ENCODE measurements around the gene LTBP1.
"Not testable (repeated sequence)": the region's sequence is repeated elsewhere in the genome, so short reads cannot be mapped to it uniquely, and the experiment has no call there.

LTBP1 gene, protein sequence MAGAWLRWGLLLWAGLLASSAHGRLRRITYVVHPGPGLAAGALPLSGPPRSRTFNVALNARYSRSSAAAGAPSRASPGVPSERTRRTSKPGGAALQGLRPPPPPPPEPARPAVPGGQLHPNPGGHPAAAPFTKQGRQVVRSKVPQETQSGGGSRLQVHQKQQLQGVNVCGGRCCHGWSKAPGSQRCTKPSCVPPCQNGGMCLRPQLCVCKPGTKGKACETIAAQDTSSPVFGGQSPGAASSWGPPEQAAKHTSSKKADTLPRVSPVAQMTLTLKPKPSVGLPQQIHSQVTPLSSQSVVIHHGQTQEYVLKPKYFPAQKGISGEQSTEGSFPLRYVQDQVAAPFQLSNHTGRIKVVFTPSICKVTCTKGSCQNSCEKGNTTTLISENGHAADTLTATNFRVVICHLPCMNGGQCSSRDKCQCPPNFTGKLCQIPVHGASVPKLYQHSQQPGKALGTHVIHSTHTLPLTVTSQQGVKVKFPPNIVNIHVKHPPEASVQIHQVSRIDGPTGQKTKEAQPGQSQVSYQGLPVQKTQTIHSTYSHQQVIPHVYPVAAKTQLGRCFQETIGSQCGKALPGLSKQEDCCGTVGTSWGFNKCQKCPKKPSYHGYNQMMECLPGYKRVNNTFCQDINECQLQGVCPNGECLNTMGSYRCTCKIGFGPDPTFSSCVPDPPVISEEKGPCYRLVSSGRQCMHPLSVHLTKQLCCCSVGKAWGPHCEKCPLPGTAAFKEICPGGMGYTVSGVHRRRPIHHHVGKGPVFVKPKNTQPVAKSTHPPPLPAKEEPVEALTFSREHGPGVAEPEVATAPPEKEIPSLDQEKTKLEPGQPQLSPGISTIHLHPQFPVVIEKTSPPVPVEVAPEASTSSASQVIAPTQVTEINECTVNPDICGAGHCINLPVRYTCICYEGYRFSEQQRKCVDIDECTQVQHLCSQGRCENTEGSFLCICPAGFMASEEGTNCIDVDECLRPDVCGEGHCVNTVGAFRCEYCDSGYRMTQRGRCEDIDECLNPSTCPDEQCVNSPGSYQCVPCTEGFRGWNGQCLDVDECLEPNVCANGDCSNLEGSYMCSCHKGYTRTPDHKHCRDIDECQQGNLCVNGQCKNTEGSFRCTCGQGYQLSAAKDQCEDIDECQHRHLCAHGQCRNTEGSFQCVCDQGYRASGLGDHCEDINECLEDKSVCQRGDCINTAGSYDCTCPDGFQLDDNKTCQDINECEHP (N-terminal part only)

GRCh38 chr2:32946314-32947075 is at the start of gene LTBP1:
LTBP1 (plus strand) TSS chr2:32946953; CDS start chr2:32947325, 372 bp downstream.
- DNase-seq (ENCODE audit: low read depth in 2 of 2), result no peak

- DNase-seq (ENCODE audit: low read depth in 2 of 2), result no peak
These were observed 46.3 kb upstream of the LTBP1 start for GRCh38 chr2:32900246-32900973.

DNA sequence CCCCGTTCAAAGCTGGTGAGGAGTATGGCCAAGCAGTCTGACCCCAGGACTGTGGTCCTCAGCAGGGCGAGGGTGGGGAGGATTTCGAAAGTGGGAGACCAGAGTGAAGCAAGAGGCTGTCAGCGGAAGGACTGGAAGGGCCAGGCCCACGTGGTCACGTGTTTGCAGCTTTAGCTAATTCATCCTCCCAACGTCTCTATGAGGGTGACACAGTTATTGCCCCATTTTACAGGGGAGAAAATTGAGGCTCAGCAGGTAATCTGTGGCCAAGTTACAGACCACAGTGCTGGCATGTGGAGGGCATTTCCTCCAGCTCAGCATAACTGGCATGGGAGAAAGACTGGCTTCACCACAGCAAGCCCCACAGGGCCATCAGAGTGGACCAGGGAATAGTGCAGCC is 45.4 kb upstream of the LTBP1 start:
- DNase-seq (ENCODE audit: low read depth in 2 of 2), result no peak

DNA sequence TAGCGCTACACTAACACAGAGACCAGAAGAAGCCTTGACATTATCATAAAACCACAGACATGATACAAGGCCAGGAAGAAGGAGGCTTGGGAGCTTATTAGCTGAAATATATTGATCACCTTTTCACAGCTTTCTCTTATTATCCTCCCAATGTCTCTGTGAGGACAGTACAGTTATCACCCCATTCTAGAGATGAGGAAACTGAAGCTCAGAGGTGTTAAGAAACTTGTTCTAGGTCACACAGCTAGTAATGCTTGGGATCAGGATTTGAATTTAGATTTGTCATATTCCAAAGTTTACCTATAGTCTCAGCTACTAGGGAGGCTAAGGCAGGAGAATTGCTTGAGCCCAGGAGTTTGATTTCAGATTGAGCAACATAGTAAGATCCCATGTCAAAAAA is 44.6 kb upstream of the LTBP1 start:
- DNase-seq (ENCODE audit: low read depth in 2 of 2), result no peak

GRCh38 chr2:32902986-32903385 is 43.8 kb upstream of the LTBP1 start:
- no peak for DNase-seq (ENCODE audit: low read depth in 2 of 2)

- no peak for DNase-seq (ENCODE audit: low read depth in 2 of 2)
These were observed 42.7 kb upstream of the LTBP1 start for GRCh38 chr2:32904074-32904473.

GRCh38 chr2:32904751-32905150 is 42.0 kb upstream of the LTBP1 start:
- DNase-seq (ENCODE audit: low read depth in 2 of 2), result no peak

DNA sequence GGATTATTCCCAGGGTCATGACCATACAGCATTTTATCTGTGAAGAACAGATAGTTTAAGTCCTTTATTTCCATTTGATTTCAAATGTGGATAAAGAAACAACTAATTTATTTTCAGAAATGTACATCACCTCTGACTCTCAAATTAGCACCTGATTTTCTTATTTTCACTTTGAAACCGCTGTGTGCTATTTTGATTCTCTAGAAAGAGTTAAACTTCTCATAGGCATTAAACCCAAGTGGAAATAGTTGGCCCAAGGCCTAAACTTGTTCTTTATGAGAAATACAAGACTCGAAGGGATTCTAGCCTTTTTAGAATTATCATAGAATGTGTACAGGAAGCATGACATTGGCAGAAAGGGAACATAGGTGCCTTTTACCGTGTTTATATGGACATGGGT is 41.5 kb upstream of the LTBP1 start:
- no peak for DNase-seq (ENCODE audit: low read depth in 2 of 2)

GRCh38 chr2:32910883-32911598 is 35.7 kb upstream of the LTBP1 start:
- no peak for DNase-seq (ENCODE audit: low read depth in 2 of 2)

- DNase-seq (ENCODE audit: low read depth in 2 of 2), result no peak
These were observed 31.1 kb upstream of the LTBP1 start for GRCh38 chr2:32915694-32916093.

GRCh38 chr2:32918774-32919173 is 28.0 kb upstream of the LTBP1 start:
- DNase-seq (ENCODE audit: low read depth in 2 of 2), result no peak

- not testable (repeated sequence) for DNase-seq (ENCODE audit: low read depth in 2 of 2)
These were observed 26.9 kb upstream of the LTBP1 start for GRCh38 chr2:32919901-32920300.

- not testable (repeated sequence) for DNase-seq (ENCODE audit: low read depth in 2 of 2)
These were observed 25.3 kb upstream of the LTBP1 start for GRCh38 chr2:32921486-32921885.

GRCh38 chr2:32922501-32922900 is 24.3 kb upstream of the LTBP1 start:
- DNase-seq (ENCODE audit: low read depth in 2 of 2), result no peak

DNA sequence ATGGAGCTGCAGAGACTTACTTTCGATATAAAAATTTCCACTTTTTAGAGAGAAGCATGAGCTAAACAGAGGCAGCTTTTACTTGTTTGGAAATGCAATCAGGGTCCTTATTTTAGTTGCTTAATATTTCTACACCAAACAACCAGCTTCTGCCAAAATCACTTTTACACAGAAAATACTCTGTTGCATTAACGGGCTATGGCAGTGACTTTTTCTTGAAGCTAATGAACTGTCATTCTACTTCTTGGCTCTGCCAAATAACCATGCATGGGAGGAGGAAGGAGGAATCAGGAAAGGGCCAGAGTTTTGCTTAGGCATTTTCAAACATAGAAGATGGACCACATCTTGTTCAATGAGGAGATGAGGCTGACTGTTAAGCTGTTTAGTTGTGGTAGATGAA is 23.6 kb upstream of the LTBP1 start:
- DNase-seq (ENCODE audit: low read depth in 2 of 2), result no peak

- DNase-seq (ENCODE audit: low read depth in 2 of 2), result no peak
These were observed 21.4 kb upstream of the LTBP1 start for GRCh38 chr2:32925283-32925815.

GRCh38 chr2:32925976-32926707 is 20.6 kb upstream of the LTBP1 start:
- no peak for DNase-seq (ENCODE audit: low read depth in 2 of 2)

DNA sequence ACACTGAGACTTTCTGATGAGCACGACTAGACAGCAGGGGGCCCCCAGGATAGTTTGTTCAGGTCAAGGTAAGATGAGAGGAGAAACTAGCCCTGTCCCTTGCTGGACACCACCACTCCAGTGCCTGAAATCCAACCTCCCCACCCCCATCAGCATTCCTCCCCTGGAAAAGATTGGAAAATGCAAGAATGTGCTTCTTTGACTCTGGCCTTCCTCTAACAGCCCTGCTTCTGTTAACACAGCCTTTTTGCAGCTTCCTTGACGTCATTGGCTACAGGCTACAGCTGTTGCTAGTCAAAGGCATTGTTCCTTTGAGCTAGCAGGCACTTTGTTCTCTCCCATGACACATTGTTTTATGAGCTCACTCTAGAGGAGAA is 20.1 kb upstream of the LTBP1 start:
- no peak for DNase-seq (ENCODE audit: low read depth in 2 of 2)

DNA sequence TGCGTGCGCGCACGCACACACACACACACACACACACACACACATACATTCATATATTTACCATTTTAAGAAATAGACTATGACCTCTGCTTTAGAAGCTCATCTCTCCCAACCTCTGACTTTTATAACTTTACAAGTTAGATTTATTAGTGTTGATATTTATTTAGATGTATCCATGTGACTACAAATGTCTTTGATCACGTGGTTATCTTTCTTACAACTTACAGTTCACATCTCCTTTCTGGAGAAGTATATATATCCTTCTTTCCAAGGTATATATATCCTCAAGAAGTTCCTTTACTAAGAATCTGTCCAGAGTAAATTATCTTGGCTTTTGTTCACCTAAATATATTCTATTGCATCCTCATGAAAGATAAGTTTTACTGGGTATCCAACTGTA is 16.3 kb upstream of the LTBP1 start:
- DNase-seq (ENCODE audit: low read depth in 2 of 2), result no peak

All from stimulated activated CD8-positive, alpha-beta memory T cell treated with anti-CD3 and anti-CD28 coated beads, Interleukin-7, amount 100 ng/mL, for 1 hour (primary cell).